H1 (cell line): ENCODE data around the gene UNK. TPM values are rescaled to one million over a fixed set of nuclear protein-coding genes. Genes with fewer than 3 reads are reported as not detected.

ENCODE experiments used
- CTCF ChIA-PET: fragments of 300-600 bp; sonication (Branson Sonifier 250); formaldehyde crosslinking; loops from one replicate; lab custom pipeline; 2021; ENCODE audit not compliant: partially characterized antibody; lab: Charles Lee
- POLR2A ChIA-PET: fragments of 300-600 bp; sonication (Branson Sonifier 250); formaldehyde crosslinking; loops from one replicate; lab custom pipeline; 2021; ENCODE audit warnings: inconsistent platforms; ENCODE audit not compliant: partially characterized antibody; lab: Charles Lee
- DNase-seq, 2 experiments: peaks; one replicate each; pipeline versions ENCODE4 v3.0.0 to v3.0.0-alpha.2; 2010 to 2022; ENCODE audit warnings: low spot score in 2 of 2, low read depth in 1 of 2, mixed read lengths in 1 of 2
- FAIRE-seq: peaks from 2 replicates; lab custom pipeline; 2011; peaks lifted over from hg19 to GRCh38; lab: Jason Lieb, UNC
- H2AFZ ChIP-seq: 2 replicates; pipeline ENCODE4 v1.8.1; 2012; ENCODE audit warnings: low read length, inconsistent platforms
- H2AK5ac ChIP-seq: 2 replicates; pipeline ENCODE4 v1.6.1; 2013; ENCODE audit warnings: low read depth, low read length
- H2BK120ac ChIP-seq: replicated peaks from 2 replicates; pipeline ENCODE3; 2013; ENCODE audit warnings: low read depth, low read length, inconsistent platforms
- H2BK12ac ChIP-seq: 2 replicates; pipeline ENCODE4 v1.6.1; 2013; ENCODE audit warnings: low read depth, low read length
- H2BK15ac ChIP-seq: 2 replicates; pipeline ENCODE4 v1.6.1; 2013; ENCODE audit warnings: low read length
- H2BK20ac ChIP-seq: 2 replicates; pipeline ENCODE4 v1.6.1; 2013; ENCODE audit warnings: low read length
- H2BK5ac ChIP-seq: 2 replicates; pipeline ENCODE4 v1.6.1; 2013; ENCODE audit warnings: low read depth, low read length
- H3K14ac ChIP-seq: 2 replicates; pipeline ENCODE4 v1.6.1; 2013; ENCODE audit warnings: inconsistent platforms; ENCODE audit not compliant: insufficient read length
- H3K18ac ChIP-seq: 2 replicates; pipeline ENCODE4 v1.6.1; 2013; ENCODE audit warnings: low read length; ENCODE audit errors: extremely low read depth
- H3K23ac ChIP-seq: 2 replicates; pipeline ENCODE4 v1.6.1; 2013; ENCODE audit warnings: inconsistent platforms; ENCODE audit not compliant: insufficient read length
- H3K23me2 ChIP-seq: 2 replicates; pipeline ENCODE4 v1.6.1; 2013; ENCODE audit warnings: low read depth, low read length
- H3K27ac ChIP-seq: 2 replicates; pipeline ENCODE4 v1.6.1; 2011; ENCODE audit warnings: low read depth, low read length, inconsistent platforms
- H3K27me3 ChIP-seq, 4 experiments: replicated peaks in 1 of 4; 1 replicate in 1 of 4; 2 replicates in 3 of 4; pipeline versions ENCODE4 v1.6.1 to v1.8.1; 2011 to 2013; ENCODE audit warnings: low read length in 3 of 4, mild to moderate bottlenecking in 3 of 4, inconsistent platforms in 2 of 4, mixed read lengths in 2 of 4, moderate library complexity in 1 of 4; ENCODE audit not compliant: control insufficient read depth in 3 of 4, insufficient read depth in 3 of 4; ENCODE audit errors: extremely low read depth in 1 of 4
- H3K36me3 ChIP-seq, 4 experiments: 2 replicates each; pipeline versions ENCODE4 v1.6.1 to v1.8.1; 2011 to 2013; ENCODE audit warnings: mild to moderate bottlenecking in 4 of 4, low read length in 3 of 4, moderate library complexity in 2 of 4, control low read depth in 1 of 4, inconsistent platforms in 1 of 4; ENCODE audit not compliant: insufficient read depth in 4 of 4, control insufficient read depth in 2 of 4
- H3K4ac ChIP-seq: replicated peaks from 2 replicates; pipeline ENCODE3; 2013; ENCODE audit warnings: low read length, low read depth, mixed read lengths, inconsistent platforms; ENCODE audit not compliant: insufficient read length
- H3K4me1 ChIP-seq, 4 experiments: replicated peaks in 1 of 4; 1 replicate in 1 of 4; 2 replicates in 3 of 4; pipeline versions ENCODE4 v1.6.1 to v1.8.1; 2011 to 2013; ENCODE audit warnings: low read length in 3 of 4, inconsistent platforms in 2 of 4, mixed read lengths in 1 of 4; ENCODE audit not compliant: insufficient read depth in 4 of 4, control insufficient read depth in 3 of 4
- H3K4me2 ChIP-seq, 2 experiments: 2 replicates each; pipeline versions ENCODE4 v1.6.1 to v1.8.1; 2011 to 2013; ENCODE audit warnings: low read depth in 2 of 2, low read length in 2 of 2, control low read depth in 1 of 2, inconsistent platforms in 1 of 2, mild to moderate bottlenecking in 1 of 2; ENCODE audit not compliant: insufficient read depth in 1 of 2
- H3K4me3 ChIP-seq, 4 experiments: fragments of 200-600, 300-600 bp in 1 of 4; sonication (generic), shearing (Covaris generic), sonication (Bioruptor Twin) in 1 of 4; 2 replicates each; pipeline versions ENCODE4 v1.5.1 to v1.8.1; 2011 to 2016; ENCODE audit warnings: low read length in 4 of 4, low read depth in 3 of 4, control low read depth in 2 of 4, inconsistent platforms in 2 of 4, mild to moderate bottlenecking in 2 of 4, mixed read lengths in 1 of 4, moderate library complexity in 1 of 4; ENCODE audit not compliant: insufficient read depth in 2 of 4; ENCODE audit errors: extremely low read depth in 1 of 4
- H3K56ac ChIP-seq: replicated peaks from 2 replicates; pipeline ENCODE3; 2013; ENCODE audit warnings: low read depth, mild to moderate bottlenecking, mixed read lengths, low read length, inconsistent platforms; ENCODE audit not compliant: insufficient read length
- H3K79me1 ChIP-seq: 2 replicates; pipeline ENCODE4 v1.6.1; 2013; ENCODE audit warnings: low read depth, low read length, control low read depth
- H3K79me2 ChIP-seq, 2 experiments: 2 replicates each; pipeline versions ENCODE4 v1.6.1 to v1.8.1; 2012 to 2013; ENCODE audit warnings: low read length in 2 of 2, mild to moderate bottlenecking in 2 of 2, inconsistent platforms in 1 of 2; ENCODE audit not compliant: insufficient read depth in 2 of 2, control insufficient read depth in 1 of 2
- H3K9ac ChIP-seq, 4 experiments: replicated peaks in 1 of 4; 1 replicate in 1 of 4; 2 replicates in 3 of 4; pipeline versions ENCODE4 v1.6.1 to v1.8.1; 2011 to 2013; ENCODE audit warnings: low read depth in 3 of 4, low read length in 3 of 4, control low read depth in 2 of 4, mild to moderate bottlenecking in 2 of 4, moderate library complexity in 2 of 4, inconsistent platforms in 1 of 4; ENCODE audit errors: extremely low read depth in 1 of 4
- H3K9me3 ChIP-seq, 2 experiments: 2 replicates each; pipeline versions ENCODE4 v1.6.1 to v1.8.1; 2012 to 2013; ENCODE audit warnings: mild to moderate bottlenecking in 2 of 2, moderate library complexity in 2 of 2, control low read depth in 1 of 2, inconsistent platforms in 1 of 2, low read depth in 1 of 2, low read length in 1 of 2, mixed read lengths in 1 of 2; ENCODE audit not compliant: insufficient read depth in 2 of 2
- H4K20me1 ChIP-seq, 2 experiments: replicated peaks in 1 of 2; 2 replicates each; pipeline versions ENCODE3 to v1.8.1; 2011 to 2013; ENCODE audit warnings: inconsistent platforms in 2 of 2, low read length in 2 of 2, mild to moderate bottlenecking in 1 of 2; ENCODE audit not compliant: insufficient read depth in 2 of 2, control insufficient read depth in 1 of 2
- H4K5ac ChIP-seq: 2 replicates; pipeline ENCODE4 v1.6.1; 2013; ENCODE audit warnings: low read length, low read depth, mixed read lengths, inconsistent platforms; ENCODE audit not compliant: insufficient read length
- H4K8ac ChIP-seq: 2 replicates; pipeline ENCODE4 v1.8.0; 2013; ENCODE audit warnings: mild to moderate bottlenecking, moderate library complexity, low read length, inconsistent platforms; ENCODE audit not compliant: insufficient read depth; ENCODE audit errors: extremely low read depth
- H4K91ac ChIP-seq: replicated peaks from 2 replicates; pipeline ENCODE3; 2013; ENCODE audit warnings: low read length, mixed read lengths, inconsistent platforms; ENCODE audit not compliant: insufficient read length
- BCL11A ChIP-seq, 2 experiments: IDR thresholded peaks; one replicate each; pipeline ENCODE4 v1.6.1; 2011; ENCODE audit warnings: low read depth in 2 of 2, low read length in 2 of 2, mild to moderate bottlenecking in 2 of 2
- EZH2 ChIP-seq: fragments of 200-600 bp; sonication (generic); IDR thresholded peaks from 2 replicates; pipeline ENCODE4 v1.7.1; 2012; ENCODE audit warnings: low read depth, mild to moderate bottlenecking, moderate library complexity, low read length, inconsistent platforms; ENCODE audit not compliant: severe bottlenecking
- POLR2A ChIP-seq, 2 experiments: IDR thresholded peaks; 1 replicate in 1 of 2; 2 replicates in 1 of 2; pipeline ENCODE4 v1.6.1; 2011; ENCODE audit warnings: low read depth in 2 of 2, low read length in 2 of 2, mild to moderate bottlenecking in 2 of 2; ENCODE audit errors: control extremely low read depth in 1 of 2
- RAD21 ChIP-seq, 2 experiments: IDR thresholded peaks in 1 of 2; conservative IDR thresholded peaks in 1 of 2; 2 replicates each; pipeline ENCODE4 v1.6.1; 2011; ENCODE audit warnings: low read depth in 2 of 2, low read length in 2 of 2, improper control_type of control experiment in 1 of 2, inconsistent platforms in 1 of 2, mild to moderate bottlenecking in 1 of 2, moderate library complexity in 1 of 2
- SIN3A ChIP-seq, 2 experiments: IDR thresholded peaks in 1 of 2; conservative IDR thresholded peaks in 1 of 2; 2 replicates each; pipeline ENCODE4 v1.6.1; 2011 to 2012; ENCODE audit warnings: low read length in 2 of 2, improper control_type of control experiment in 1 of 2, low read depth in 1 of 2, mild to moderate bottlenecking in 1 of 2
- SIX5 ChIP-seq: IDR thresholded peaks from 2 replicates; pipeline ENCODE4 v1.6.1; 2011; ENCODE audit warnings: mild to moderate bottlenecking, low read depth, low read length
- SRF ChIP-seq: IDR thresholded peaks from 2 replicates; pipeline ENCODE4 v1.6.1; 2011; ENCODE audit warnings: mild to moderate bottlenecking, low read depth, low read length, moderate library complexity
- TAF7 ChIP-seq: optimal IDR thresholded peaks from 2 replicates; pipeline ENCODE3; 2011; ENCODE audit warnings: low read depth, mild to moderate bottlenecking, inconsistent platforms, low read length, moderate library complexity, borderline replicate concordance
- TBP ChIP-seq: IDR thresholded peaks from 2 replicates; pipeline ENCODE4 v1.6.1; 2011; ENCODE audit warnings: low read depth, low read length, improper control_type of control experiment
- TCF12 ChIP-seq: IDR thresholded peaks from 2 replicates; pipeline ENCODE4 v1.6.1; 2011; ENCODE audit warnings: low read depth, mild to moderate bottlenecking, low read length
- WGBS, 2 experiments: shearing (Covaris generic) in 1 of 2; methylation state at CpG; one replicate each; pipeline versions ENCODE4 v1.1.6 to v1.1.7; 2013 to 2015; ENCODE audit warnings: low lambda C conversion rate in 2 of 2, mixed read lengths in 2 of 2, inconsistent platforms in 1 of 2, low coverage in 1 of 2, missing lambda C conversion rate in 1 of 2; ENCODE audit not compliant: insufficient replicate concordance in 2 of 2, insufficient coverage in 1 of 2, insufficient read length in 1 of 2; ENCODE audit errors: extremely low coverage in 1 of 2, missing lambda C conversion rate in 1 of 2; 5-methylcytosine and 5-hydroxymethylcytosine counted together
- polyA plus RNA-seq, 7 experiments: library from polyadenylated mRNA; depleted of rRNA in 3 of 7; stranded (reverse) in 5 of 7; unstranded in 2 of 7; fragments of >200 nt in 5 of 7; fragments of 200-250 nt in 2 of 7; gene quantifications; 1 replicate in 5 of 7; 2 replicates in 1 of 7; 4 replicates in 1 of 7; pipeline versions ENCODE4 v1.2.1 to v1.2.3, GENCODE V29; 2011 to 2013; ENCODE audit warnings: missing spikeins in 2 of 7, mixed read lengths in 2 of 7
- total RNA-seq: library from RNA; stranded (reverse); fragmentation: NEBNext Ultra II Directional; extraction: Animal tissue kit (Norgen Biotek cat#: 25700); gene quantifications from 2 replicates; pipeline ENCODE4 v1.2.1, GENCODE V29; 2021
- TF ChIP-seq, protein P1 (sequence below): IDR thresholded peaks from 2 replicates; pipeline ENCODE4 v1.6.1; 2012; ENCODE audit warnings: inconsistent platforms

The UNK gene
- total and polyA plus RNA-seq, 2 of the 8 experiments (the other 6 are each of a cell fraction or from before 2014, with no cell fraction given) = 24.2 to 33.3 TPM

- H4K5ac ChIP-seq = no peak overlapping the region
- H2BK15ac ChIP-seq = no peak overlapping the region
- H4K91ac ChIP-seq = no peak overlapping the region
- H3K4ac ChIP-seq = no peak overlapping the region
- no peak overlapping the region for H2BK5ac ChIP-seq
- H3K27ac ChIP-seq = no peak overlapping the region
- FAIRE-seq (no peak), DNase-seq (no peak)
- H2AK5ac ChIP-seq = no peak overlapping the region
- ChIA-PET POLR2A (interaction anchor here (0.5 to 4.3 kb wide), 10 partner anchors 8 to 1132 kb away, joined by 3 to 28 read pairs (median 4); partner anchors contain the start of gene WBP2), CTCF (interaction anchor here (0.7 to 27.2 kb wide), 24 partner anchors 11 to 245 kb away, joined by 3 to 563 read pairs (median 4); partner anchors contain the start of genes MRPL38, UNK and WBP2)
- H3K9ac ChIP-seq = no peak overlapping the region
- H3K79me1 ChIP-seq = no peaks in the 10 kb centered on the region
- no peak overlapping the region; the same call in 1 of the 2 replicates for H4K8ac ChIP-seq
- no peak overlapping the region for H3K23ac ChIP-seq
- no peaks in the 10 kb centered on the region for H3K9me3 ChIP-seq
- H2BK120ac ChIP-seq = no peak overlapping the region
- no peaks in the 10 kb centered on the region for H3K23me2 ChIP-seq
- no peak overlapping the region for H2BK20ac ChIP-seq
- no peak overlapping the region for H3K4me2 ChIP-seq
- no peak overlapping the region for H3K4me3 ChIP-seq
- WGBS, 2 experiments = 89% methylated on average over 25 of the region's 25 CpGs; no CpG with 5 or more reads in 1 of the 2 experiments
- no peaks in the 10 kb centered on the region for H3K27me3 ChIP-seq
- H3K14ac ChIP-seq = no peak overlapping the region
- H3K18ac ChIP-seq = no peak overlapping the region
- peaks cover 7 to 36% (median 28%) of the 10 kb centered on the region in 4 experiments for H3K36me3 ChIP-seq
- H3K4me1 ChIP-seq = peaks cover 0 to 8% (median 6%) of the 10 kb centered on the region in 4 experiments; a peak in 4 of 7 replicates
- H4K20me1 ChIP-seq = peaks cover 4 to 5% of the 10 kb centered on the region in 2 experiments
- no peak overlapping the region for H2AFZ ChIP-seq
- no peak overlapping the region for H3K56ac ChIP-seq
- no peaks in the 10 kb centered on the region for H3K79me2 ChIP-seq
- H2BK12ac ChIP-seq = no peak overlapping the region
- TF ChIP-seq RAD21 (IDR thresholded peaks at IDR 0.05 in 1 of 2, conservative IDR thresholded peaks at IDR 0.05 in 1 of 2; ENCODE audit: low read depth in 2 of 2, low read length in 2 of 2) = no peak
- TF ChIP-seq TAF7 = no peak
- TF ChIP-seq, protein P1, sequence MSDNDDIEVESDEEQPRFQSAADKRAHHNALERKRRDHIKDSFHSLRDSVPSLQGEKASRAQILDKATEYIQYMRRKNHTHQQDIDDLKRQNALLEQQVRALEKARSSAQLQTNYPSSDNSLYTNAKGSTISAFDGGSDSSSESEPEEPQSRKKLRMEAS = no peak
- no peak for TF ChIP-seq SRF
- no peak for TF ChIP-seq EZH2
- no peak for TF ChIP-seq SIX5
- no peak for TF ChIP-seq BCL11A (IDR thresholded peaks at IDR 0.05; ENCODE audit: low read depth in 2 of 2, low read length in 2 of 2)
- TF ChIP-seq TCF12 = no peak
- TF ChIP-seq TBP = no peak
- no peak for TF ChIP-seq POLR2A (IDR thresholded peaks at IDR 0.05; ENCODE audit: control extremely low read depth in 1 of 2, low read depth in 2 of 2, low read length in 2 of 2)
- no peak for TF ChIP-seq SIN3A (conservative IDR thresholded peaks at IDR 0.05 in 1 of 2, IDR thresholded peaks at IDR 0.05 in 1 of 2; ENCODE audit: low read depth in 1 of 2, low read length in 2 of 2)
Observed at GRCh38 chr17:75847614-75848522, 63.3 kb downstream of the UNK start.
